Measurements from ENCODE around the gene CCNT2.
"Not testable (repeated sequence)": the region's sequence is repeated elsewhere in the genome, so short reads cannot be mapped to it uniquely, and the experiment has no call there.

CCNT2 gene

GRCh38 chr2:134918526-134919340 is at the start of gene CCNT2:
CCNT2 (plus strand) TSS chr2:134918822; CDS start chr2:134918855, 33 bp downstream.
- DNase-seq = peak; percentile 100
- in situ Hi-C loops (cut with HindIII; ENCODE audit: low pct_ligation_motif_present, low pct_unique_long_range_greater_than_20kb, low sequenced_read_pairs) = no loop called here

GRCh38 chr2:134869946-134870736 is 48.5 kb upstream of the CCNT2 start:
- in situ Hi-C loops (cut with HindIII; ENCODE audit: low pct_ligation_motif_present, low pct_unique_long_range_greater_than_20kb, low sequenced_read_pairs) = no loop called here
- DNase-seq = no peak

- in situ Hi-C loops (cut with HindIII; ENCODE audit: low pct_ligation_motif_present, low pct_unique_long_range_greater_than_20kb, low sequenced_read_pairs) = no loop called here
- DNase-seq = no peak
These were observed 45.5 kb upstream of the CCNT2 start for GRCh38 chr2:134873152-134873551.

- in situ Hi-C loops (cut with HindIII; ENCODE audit: low pct_ligation_motif_present, low pct_unique_long_range_greater_than_20kb, low sequenced_read_pairs) = loop anchor here (25.0 kb wide), 1 partner anchor 413 kb away; no protein-coding TSS in a partner anchor
- DNase-seq = no peak
These were observed 43.3 kb upstream of the CCNT2 start for GRCh38 chr2:134875309-134875708.

- no peak for DNase-seq
- in situ Hi-C loops (cut with HindIII; ENCODE audit: low pct_ligation_motif_present, low pct_unique_long_range_greater_than_20kb, low sequenced_read_pairs) = loop anchor here (25.0 kb wide), 1 partner anchor 420 kb away; no protein-coding TSS in a partner anchor
These were observed 35.8 kb upstream of the CCNT2 start for GRCh38 chr2:134882773-134883172.

GRCh38 chr2:134883552-134884293 is 34.9 kb upstream of the CCNT2 start:
- no peak for DNase-seq
- in situ Hi-C loops (cut with HindIII; ENCODE audit: low pct_ligation_motif_present, low pct_unique_long_range_greater_than_20kb, low sequenced_read_pairs) = loop anchor here (25.0 kb wide), 1 partner anchor 421 kb away; no protein-coding TSS in a partner anchor

GRCh38 chr2:134884435-134884834 is 34.2 kb upstream of the CCNT2 start:
- DNase-seq = no peak
- in situ Hi-C loops (cut with HindIII; ENCODE audit: low pct_ligation_motif_present, low pct_unique_long_range_greater_than_20kb, low sequenced_read_pairs) = loop anchor here (25.0 kb wide), 1 partner anchor 422 kb away; no protein-coding TSS in a partner anchor

- in situ Hi-C loops (cut with HindIII; ENCODE audit: low pct_ligation_motif_present, low pct_unique_long_range_greater_than_20kb, low sequenced_read_pairs) = loop anchor here (25.0 kb wide), 1 partner anchor 430 kb away; no protein-coding TSS in a partner anchor
- no peak for DNase-seq
These were observed 26.2 kb upstream of the CCNT2 start for GRCh38 chr2:134892282-134893035.

GRCh38 chr2:134897932-134898331 is 20.7 kb upstream of the CCNT2 start:
- in situ Hi-C loops (cut with HindIII; ENCODE audit: low pct_ligation_motif_present, low pct_unique_long_range_greater_than_20kb, low sequenced_read_pairs) = loop anchor here (25.0 kb wide), 1 partner anchor 436 kb away; no protein-coding TSS in a partner anchor
- DNase-seq = peak; percentile 45

- peak; percentile 12 for DNase-seq
- in situ Hi-C loops (cut with HindIII; ENCODE audit: low pct_ligation_motif_present, low pct_unique_long_range_greater_than_20kb, low sequenced_read_pairs) = loop anchor here (25.0 kb wide), 1 partner anchor 437 kb away; no protein-coding TSS in a partner anchor
These were observed 19.4 kb upstream of the CCNT2 start for GRCh38 chr2:134899204-134899603.

GRCh38 chr2:134900151-134900550 is 18.5 kb upstream of the CCNT2 start:
- DNase-seq = no peak
- in situ Hi-C loops (cut with HindIII; ENCODE audit: low pct_ligation_motif_present, low pct_unique_long_range_greater_than_20kb, low sequenced_read_pairs) = no loop called here

- DNase-seq; in situ Hi-C loops (cut with HindIII; ENCODE audit: low pct_ligation_motif_present, low pct_unique_long_range_greater_than_20kb, low sequenced_read_pairs): not testable (repeated sequence)
These were observed 14.9 kb upstream of the CCNT2 start for GRCh38 chr2:134903701-134904100.

- in situ Hi-C loops (cut with HindIII; ENCODE audit: low pct_ligation_motif_present, low pct_unique_long_range_greater_than_20kb, low sequenced_read_pairs) = no loop called here
- no peak for DNase-seq
These were observed 13.5 kb upstream of the CCNT2 start for GRCh38 chr2:134905168-134905567.

- in situ Hi-C loops (cut with HindIII; ENCODE audit: low pct_ligation_motif_present, low pct_unique_long_range_greater_than_20kb, low sequenced_read_pairs) = no loop called here
- DNase-seq = no peak
These were observed 11.9 kb upstream of the CCNT2 start for GRCh38 chr2:134906726-134907125.

- in situ Hi-C loops (cut with HindIII; ENCODE audit: low pct_ligation_motif_present, low pct_unique_long_range_greater_than_20kb, low sequenced_read_pairs) = not testable (repeated sequence)
These were observed 11.0 kb upstream of the CCNT2 start for GRCh38 chr2:134907441-134908116.

GRCh38 chr2:134910763-134911399 is 7.7 kb upstream of the CCNT2 start:
- in situ Hi-C loops (cut with HindIII; ENCODE audit: low pct_ligation_motif_present, low pct_unique_long_range_greater_than_20kb, low sequenced_read_pairs) = no loop called here

More at GRCh38 chr2:134907441-134908116, 11.0 kb upstream of the CCNT2 start:
- DNase-seq = not testable (repeated sequence)

GRCh38 chr2:134911400-134911785 is 7.2 kb upstream of the CCNT2 start:
- DNase-seq = no peak
- in situ Hi-C loops (cut with HindIII; ENCODE audit: low pct_ligation_motif_present, low pct_unique_long_range_greater_than_20kb, low sequenced_read_pairs) = no loop called here

More at GRCh38 chr2:134910763-134911399, 7.7 kb upstream of the CCNT2 start:
- DNase-seq = no peak
